HG03558 (cell line): ENCODE measurements around the gene TMEM107.
A peak's percentile ranks its signal among the peaks of the same experiment; 100 is the strongest.
"Not testable (repeated sequence)": the region's sequence is repeated elsewhere in the genome, so short reads cannot be mapped to it uniquely, and the experiment has no call there.

Experiments used
- ATAC-seq: cut with Tn5 transposase; IDR thresholded peaks from one replicate; pipeline ENCODE4 v1.9.1; 2021; ENCODE audit warnings: moderate number of reproducible peaks; ENCODE audit not compliant: unreplicated experiment; ENCODE audit errors: extremely low read depth

Gene TMEM107

GRCh38 chr17:8176197-8176940, at the start of gene TMEM107:
TMEM107 (minus strand) TSS chr17:8176380; CDS start chr17:8176286, 94 bp downstream.
- no peak for ATAC-seq

GRCh38 chr17:8224891-8225812, 49.0 kb upstream of the TMEM107 start:
- ATAC-seq, result no peak

- no peak for ATAC-seq
Observed at GRCh38 chr17:8223356-8224126, 47.4 kb upstream of the TMEM107 start.

GRCh38 chr17:8222630-8223355, 46.6 kb upstream of the TMEM107 start:
- ATAC-seq, result peak; percentile 18

GRCh38 chr17:8222380-8222629, 46.1 kb upstream of the TMEM107 start:
- peak; percentile 15 for ATAC-seq

GRCh38 chr17:8221663-8222379, 45.6 kb upstream of the TMEM107 start:
- ATAC-seq, result peak; percentile 24

GRCh38 chr17:8220783-8221662, 44.8 kb upstream of the TMEM107 start:
- ATAC-seq, result no peak

GRCh38 chr17:8214000-8214399, 37.8 kb upstream of the TMEM107 start:
- ATAC-seq, result not testable (repeated sequence)

- no peak for ATAC-seq
Observed at GRCh38 chr17:8212312-8213180, 36.4 kb upstream of the TMEM107 start.

GRCh38 chr17:8210761-8211458, 34.7 kb upstream of the TMEM107 start:
- no peak for ATAC-seq

- peak; percentile 63 for ATAC-seq
Observed at GRCh38 chr17:8209907-8210760, 34.0 kb upstream of the TMEM107 start, which contains the start of gene AURKB. AURKB (minus strand) TSS chr17:8210575; CDS start chr17:8210224, 351 bp downstream.

GRCh38 chr17:8206536-8206935, 30.4 kb upstream of the TMEM107 start:
- ATAC-seq, result no peak

- no peak for ATAC-seq
Observed at GRCh38 chr17:8204761-8205555, 28.8 kb upstream of the TMEM107 start.

GRCh38 chr17:8192070-8192815, 16.1 kb upstream of the TMEM107 start:
- ATAC-seq, result no peak

- ATAC-seq, result no peak
Observed at GRCh38 chr17:8190506-8190905, 14.3 kb upstream of the TMEM107 start.
